ENCODE measurements around the gene APLN.

Gene APLN

DNA sequence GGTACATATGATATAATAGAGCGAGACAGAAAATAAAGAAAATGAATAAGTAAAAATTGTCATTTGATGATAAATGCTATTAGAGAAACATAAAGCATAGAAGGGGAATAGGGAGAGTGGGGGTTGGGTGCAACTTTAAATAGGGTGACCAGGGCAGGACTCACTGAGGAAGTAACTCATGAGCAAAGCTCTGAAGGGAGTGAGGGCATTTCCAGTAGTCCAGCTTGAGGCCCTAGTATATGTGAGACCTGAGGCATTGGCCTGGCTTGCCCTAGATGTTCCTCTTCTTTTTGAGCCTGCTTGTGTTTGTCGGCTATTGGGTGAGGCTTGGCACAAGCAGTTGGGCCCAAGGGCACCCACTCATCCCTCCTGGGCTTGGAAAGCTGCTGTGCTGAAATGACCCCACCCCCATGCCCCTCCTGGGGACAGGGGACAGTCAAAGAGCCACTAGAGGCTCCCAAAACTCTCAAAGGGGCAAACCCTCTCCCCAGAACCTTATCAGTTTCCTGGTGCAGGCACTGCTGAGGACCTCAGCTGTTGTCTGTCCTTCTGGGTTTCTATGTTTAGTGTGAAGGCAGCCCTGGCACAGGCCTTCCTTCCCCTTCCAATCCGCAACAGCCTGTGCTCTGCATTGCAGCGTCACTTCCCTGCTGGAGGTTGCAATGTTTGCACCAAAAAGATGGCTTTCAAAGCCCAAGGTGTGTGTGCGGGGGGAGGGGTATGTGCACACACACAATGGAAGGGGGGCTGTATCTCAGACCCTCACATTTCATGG is 40.1 kb downstream of the APLN start:
- TF ChIP-seq GATA2 (IDR thresholded peaks at IDR 0.05; ENCODE audit: low read depth, low read length) (no peak), GATA3 (IDR thresholded peaks at IDR 0.05; ENCODE audit: low read depth, low read length) (no peak)

DNA sequence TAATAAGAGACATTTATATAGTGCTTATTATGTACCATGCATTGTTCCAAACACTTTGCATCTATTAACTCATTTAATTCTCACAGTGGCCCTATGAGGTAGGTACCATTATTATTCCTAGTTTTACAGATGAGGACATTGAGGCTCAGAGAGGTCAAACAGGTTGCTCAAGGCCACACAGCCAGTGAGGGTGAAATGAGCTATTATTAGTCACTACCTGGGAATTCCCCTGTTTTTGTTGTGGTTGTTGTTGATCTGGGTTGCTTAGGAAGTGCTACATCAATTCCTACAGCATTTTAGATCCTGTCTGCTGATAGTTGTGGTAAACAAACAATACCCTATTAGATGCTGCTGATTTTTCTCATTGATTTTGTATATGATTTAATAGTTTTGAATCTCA is 41.2 kb downstream of the APLN start:
- TF ChIP-seq GATA3 (IDR thresholded peaks at IDR 0.05; ENCODE audit: low read depth, low read length) = no peak
- TF ChIP-seq GATA2 (IDR thresholded peaks at IDR 0.05; ENCODE audit: low read depth, low read length) = no peak

DNA sequence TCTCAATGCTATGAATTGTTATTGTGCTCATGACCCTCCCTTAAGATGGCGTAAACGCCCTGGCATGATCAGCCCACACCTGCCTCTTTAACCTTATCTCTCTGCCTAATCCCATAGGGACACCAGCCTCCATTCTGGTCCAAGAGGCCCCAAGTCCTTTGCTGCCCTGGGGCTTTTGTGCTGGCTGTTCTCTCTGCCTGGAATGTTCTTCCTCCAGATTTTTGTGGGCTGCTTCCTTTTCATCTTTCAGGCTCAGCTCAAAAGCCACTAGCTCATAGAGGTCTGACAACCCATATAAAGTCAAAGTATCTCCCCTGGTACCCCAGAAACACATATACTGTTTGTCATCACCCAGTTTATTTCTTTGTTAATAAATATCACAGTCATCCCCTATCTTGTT is 42.4 kb downstream of the APLN start:
- no peak for TF ChIP-seq GATA3 (IDR thresholded peaks at IDR 0.05; ENCODE audit: low read depth, low read length)
- no peak for TF ChIP-seq GATA2 (IDR thresholded peaks at IDR 0.05; ENCODE audit: low read depth, low read length)

DNA sequence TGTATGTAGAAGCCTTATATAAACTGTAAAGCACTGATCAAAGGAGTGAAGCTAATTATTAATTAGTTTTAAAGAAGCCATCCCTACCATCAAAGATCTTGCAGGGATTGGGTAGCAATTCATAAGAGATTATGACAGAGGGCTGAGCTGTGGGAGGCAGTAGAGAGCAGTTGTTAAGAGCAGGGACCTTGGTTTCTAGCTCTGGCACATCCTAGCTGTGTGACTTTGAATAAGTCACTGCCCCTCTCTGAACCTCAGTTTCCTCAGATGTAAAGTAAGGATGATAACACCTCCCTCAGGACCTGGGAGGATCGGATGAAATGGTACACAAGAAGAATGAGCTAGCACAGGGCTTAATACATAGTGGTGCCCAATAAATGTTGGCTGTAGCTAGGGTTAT is 45.4 kb downstream of the APLN start:
- TF ChIP-seq GATA2 (IDR thresholded peaks at IDR 0.05; ENCODE audit: low read depth, low read length) (no peak), GATA3 (IDR thresholded peaks at IDR 0.05; ENCODE audit: low read depth, low read length) (no peak)

- TF ChIP-seq GATA2 (IDR thresholded peaks at IDR 0.05; ENCODE audit: low read depth, low read length) (no peak), GATA3 (IDR thresholded peaks at IDR 0.05; ENCODE audit: low read depth, low read length) (no peak)
Measured at GRCh38 chrX:129608496-129608895, 46.3 kb downstream of the APLN start.

GRCh38 chrX:129606918-129607317 is 47.8 kb downstream of the APLN start:
- TF ChIP-seq GATA2 (IDR thresholded peaks at IDR 0.05; ENCODE audit: low read depth, low read length) = no peak
- no peak for TF ChIP-seq GATA3 (IDR thresholded peaks at IDR 0.05; ENCODE audit: low read depth, low read length)

- TF ChIP-seq GATA2 (IDR thresholded peaks at IDR 0.05; ENCODE audit: low read depth, low read length) (no peak), GATA3 (IDR thresholded peaks at IDR 0.05; ENCODE audit: low read depth, low read length) (no peak)
Measured at GRCh38 chrX:129600981-129601424, 53.8 kb downstream of the APLN start.

DNA sequence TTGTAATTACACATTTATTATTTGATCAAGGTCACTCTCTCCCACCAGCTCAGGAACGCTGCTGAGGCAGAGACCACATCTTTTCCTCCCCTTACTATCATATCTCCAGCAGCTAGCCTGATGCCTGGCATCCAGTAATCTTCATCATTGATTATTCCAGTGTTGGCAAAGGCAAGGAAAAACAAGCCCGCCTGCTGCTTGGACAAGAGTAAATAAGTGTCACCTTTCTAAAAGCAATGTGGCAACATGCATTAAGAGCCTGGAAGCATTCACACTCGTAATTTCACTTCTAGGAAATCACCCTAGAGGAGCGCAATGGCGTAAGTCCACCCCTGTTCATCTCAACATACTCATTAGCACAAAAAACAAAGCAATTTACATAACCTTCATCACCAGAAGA is 54.8 kb downstream of the APLN start:
- TF ChIP-seq GATA2 (IDR thresholded peaks at IDR 0.05; ENCODE audit: low read depth, low read length) (no peak), GATA3 (IDR thresholded peaks at IDR 0.05; ENCODE audit: low read depth, low read length) (no peak)

DNA sequence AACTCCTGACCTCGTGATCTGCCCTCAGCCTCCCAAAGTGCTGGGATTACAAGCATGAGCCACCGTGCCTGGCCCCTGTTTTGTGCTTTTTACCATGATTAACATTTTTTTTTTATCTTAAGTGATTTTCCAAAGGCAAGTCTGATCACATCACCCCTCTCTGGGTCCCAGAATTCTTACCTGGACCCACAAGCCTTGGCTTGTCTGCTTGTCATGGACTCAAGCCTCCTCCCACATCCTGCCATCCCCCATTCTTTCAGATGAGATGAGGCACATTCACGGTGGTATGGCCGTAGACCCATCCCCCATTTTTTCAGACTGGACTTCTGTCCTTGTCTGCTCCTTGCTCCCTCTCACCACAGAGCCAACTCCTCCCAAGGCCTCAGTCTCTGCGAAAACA is 55.3 kb downstream of the APLN start:
- no peak for TF ChIP-seq GATA3 (IDR thresholded peaks at IDR 0.05; ENCODE audit: low read depth, low read length)
- no peak for TF ChIP-seq GATA2 (IDR thresholded peaks at IDR 0.05; ENCODE audit: low read depth, low read length)

- TF ChIP-seq GATA2 (IDR thresholded peaks at IDR 0.05; ENCODE audit: low read depth, low read length) (no peak), GATA3 (IDR thresholded peaks at IDR 0.05; ENCODE audit: low read depth, low read length) (no peak)
Measured at GRCh38 chrX:129597905-129598304, 56.9 kb downstream of the APLN start.

GRCh38 chrX:129596077-129596476 is 58.7 kb downstream of the APLN start:
- TF ChIP-seq GATA3 (IDR thresholded peaks at IDR 0.05; ENCODE audit: low read depth, low read length) (no peak), GATA2 (IDR thresholded peaks at IDR 0.05; ENCODE audit: low read depth, low read length) (no peak)

All from SH-SY5Y (cell line).